Measurements from ENCODE around the gene RWDD4. TPM values are rescaled to one million over a fixed set of nuclear protein-coding genes. Genes with fewer than 3 reads are reported as not detected.

RWDD4 gene
- total RNA-seq, 1 donor from 2014 or later: 47.1 TPM

DNA sequence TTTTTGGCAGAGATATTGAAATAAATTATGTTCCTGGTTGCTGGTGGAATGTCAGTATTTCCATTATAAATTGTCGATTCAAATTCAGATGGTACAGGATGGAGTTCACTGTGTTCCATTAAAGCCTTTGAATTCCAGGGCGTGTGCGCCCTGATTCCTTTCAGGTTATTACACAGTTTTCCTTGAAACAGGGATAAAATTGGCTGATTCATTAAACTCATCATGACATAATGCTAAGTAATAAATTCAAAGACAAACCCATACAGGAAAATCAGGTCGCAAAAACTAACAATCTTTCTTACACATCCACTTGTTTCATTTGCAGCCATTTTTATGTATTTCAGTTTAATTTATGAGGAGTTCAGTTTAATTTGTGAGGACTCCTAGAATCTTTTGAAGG is 51.1 kb downstream of the RWDD4 start:
- Histone ChIP-seq H3K4me1 (no peaks in the 10 kb centered on the region), H4K20me1 (ENCODE audit: low read depth) (no peaks in the 10 kb centered on the region), H3K4me2 (no peak overlapping the region), H3K27me3 (no peaks in the 10 kb centered on the region), H3K9ac (no peak overlapping the region), H3F3A (ENCODE audit: low read depth) (no peaks in the 10 kb centered on the region), H3K79me2 (ENCODE audit: low read depth) (no peaks in the 10 kb centered on the region), H3K36me3 (no peaks in the 10 kb centered on the region), H3K4me3 (no peak overlapping the region), H2AFZ (replicated peaks) (no peak overlapping the region), H3K27ac (no peak overlapping the region), H3K9me3 (ENCODE audit: low read depth) (no peaks in the 10 kb centered on the region)
- TF ChIP-seq EZH2 (IDR thresholded peaks at IDR 0.05) (no peak), CTCF (IDR thresholded peaks at IDR 0.05) (no peak), EZH2phosphoT487 (IDR thresholded peaks at IDR 0.05) (no peak)
- H3K27me3 Mint-ChIP-seq (ENCODE audit: insufficient read depth, low read depth): no peaks in the 10 kb centered on the region
- H3K4me3 Mint-ChIP-seq: no peak overlapping the region
- H3K9me3 Mint-ChIP-seq: no peaks in the 10 kb centered on the region
- no peak overlapping the region for H3K27ac Mint-ChIP-seq
- DNase-seq (ENCODE audit: low spot score): no peak
- H3K4me1 Mint-ChIP-seq: peaks cover 6% of the 10 kb centered on the region
- H3K36me3 Mint-ChIP-seq: no peaks in the 10 kb centered on the region

DNA sequence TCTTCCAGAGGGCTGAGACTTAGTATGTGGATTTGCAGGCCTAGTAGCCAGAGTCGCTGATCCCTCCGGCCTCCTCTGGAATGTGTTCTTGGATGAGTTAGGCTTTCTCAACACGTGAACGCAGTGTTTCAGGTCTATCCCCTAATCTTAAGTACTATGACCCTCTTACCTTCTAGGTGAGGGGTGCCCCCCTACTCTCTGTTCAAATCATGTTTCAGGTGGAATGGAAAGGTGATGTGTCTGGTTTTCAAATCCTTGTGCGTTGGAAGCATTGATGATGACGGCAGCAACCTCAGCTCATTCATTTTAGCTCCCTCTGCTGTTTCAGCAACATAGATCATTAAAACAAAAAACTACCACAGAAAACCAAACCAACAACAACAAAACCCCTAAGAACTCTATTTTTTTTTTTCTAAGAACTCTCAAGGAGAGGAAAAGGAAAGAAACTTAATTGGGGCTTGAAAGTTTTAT is 56.4 kb downstream of the RWDD4 start:
- H3K27ac ChIP-seq: no peak overlapping the region
- TF ChIP-seq CTCF (IDR thresholded peaks at IDR 0.05): peak; percentile 43
- TF ChIP-seq EZH2 (IDR thresholded peaks at IDR 0.05): no peak
- H3K27me3 Mint-ChIP-seq (ENCODE audit: insufficient read depth, low read depth): no peaks in the 10 kb centered on the region

GRCh38 chr4:183601381-183601780 is 57.6 kb downstream of the RWDD4 start:
- no peak overlapping the region for H3K9ac ChIP-seq
- no peak overlapping the region for H3K27ac Mint-ChIP-seq
- H3K79me2 ChIP-seq (ENCODE audit: low read depth): no peaks in the 10 kb centered on the region
- H3K36me3 Mint-ChIP-seq: no peaks in the 10 kb centered on the region
- H3K27me3 ChIP-seq: no peaks in the 10 kb centered on the region
- H4K20me1 ChIP-seq (ENCODE audit: low read depth): no peaks in the 10 kb centered on the region
- H2AFZ ChIP-seq (replicated peaks): no peak overlapping the region
- no peak overlapping the region for H3K4me3 ChIP-seq
- H3K4me2 ChIP-seq: no peak overlapping the region
- no peaks in the 10 kb centered on the region for H3K27me3 Mint-ChIP-seq (ENCODE audit: insufficient read depth, low read depth)
- H3K4me1 Mint-ChIP-seq: peaks cover 6% of the 10 kb centered on the region
- DNase-seq (ENCODE audit: low spot score): no peak
- H3K9me3 ChIP-seq (ENCODE audit: low read depth): no peaks in the 10 kb centered on the region
- H3K36me3 ChIP-seq: no peaks in the 10 kb centered on the region
- H3K27ac ChIP-seq: no peak overlapping the region
- H3K4me3 Mint-ChIP-seq: no peak overlapping the region
- H3F3A ChIP-seq (ENCODE audit: low read depth): no peaks in the 10 kb centered on the region
- H3K9me3 Mint-ChIP-seq: peaks cover 5% of the 10 kb centered on the region
- TF ChIP-seq EZH2phosphoT487 (IDR thresholded peaks at IDR 0.05) (no peak), CTCF (IDR thresholded peaks at IDR 0.05) (no peak), EZH2 (IDR thresholded peaks at IDR 0.05) (no peak)
- no peaks in the 10 kb centered on the region for H3K4me1 ChIP-seq

More for the DNA sequence above, 56.4 kb downstream of the RWDD4 start:
- H3K4me3 ChIP-seq: no peak overlapping the region
- no peaks in the 10 kb centered on the region for H3K9me3 ChIP-seq (ENCODE audit: low read depth)
- no peak overlapping the region for H3K9ac ChIP-seq
- peak overlapping the region; percentile 92 for H2AFZ ChIP-seq (replicated peaks)
- Mint-ChIP-seq H3K9me3 (peaks cover 2% of the 10 kb centered on the region), H3K36me3 (no peaks in the 10 kb centered on the region), H3K4me3 (no peak overlapping the region), H3K27ac (no peak overlapping the region), H3K4me1 (peaks cover 6% of the 10 kb centered on the region)
- H4K20me1 ChIP-seq (ENCODE audit: low read depth): no peaks in the 10 kb centered on the region
- no peaks in the 10 kb centered on the region for H3K4me1 ChIP-seq
- H3F3A ChIP-seq (ENCODE audit: low read depth): no peaks in the 10 kb centered on the region
- no peaks in the 10 kb centered on the region for H3K27me3 ChIP-seq
- DNase-seq (ENCODE audit: low spot score): no peak
- H3K4me2 ChIP-seq: no peak overlapping the region
- no peaks in the 10 kb centered on the region for H3K36me3 ChIP-seq
- no peaks in the 10 kb centered on the region for H3K79me2 ChIP-seq (ENCODE audit: low read depth)

All from neural progenitor cell (in vitro differentiated cells).